GM12874 (cell line): ENCODE data around the gene TEK.
A peak's percentile ranks its signal among the peaks of the same experiment; 100 is the strongest.

ENCODE experiments used
- TF ChIP-seq, protein P1 (sequence below): IDR thresholded peaks from 2 replicates; pipeline ENCODE4 v1.5.1; 2011; ENCODE audit warnings: low read depth, mild to moderate bottlenecking, control low read depth, low read length, moderate library complexity; ENCODE audit not compliant: insufficient read depth

The TEK gene

DNA sequence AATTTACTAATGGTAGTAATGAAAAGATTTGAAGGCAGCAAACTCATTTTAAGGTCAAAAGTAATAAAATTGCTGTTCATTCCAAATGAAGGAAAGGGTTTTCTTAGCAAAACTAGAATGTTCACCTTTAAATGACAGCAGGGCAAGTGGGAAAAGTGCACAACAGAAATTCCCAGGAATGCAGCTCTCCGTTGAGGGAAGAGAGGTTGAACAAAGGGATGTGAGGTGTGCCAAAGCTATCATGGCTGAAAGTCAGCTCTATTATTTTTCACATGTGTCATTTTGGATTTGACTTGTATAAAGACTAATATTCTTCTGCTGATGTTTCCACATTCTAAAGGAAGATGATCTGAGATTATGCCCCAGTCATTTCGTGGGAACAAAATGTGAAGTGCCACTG is 51.6 kb downstream of the TEK start:
- TF ChIP-seq, protein P1, sequence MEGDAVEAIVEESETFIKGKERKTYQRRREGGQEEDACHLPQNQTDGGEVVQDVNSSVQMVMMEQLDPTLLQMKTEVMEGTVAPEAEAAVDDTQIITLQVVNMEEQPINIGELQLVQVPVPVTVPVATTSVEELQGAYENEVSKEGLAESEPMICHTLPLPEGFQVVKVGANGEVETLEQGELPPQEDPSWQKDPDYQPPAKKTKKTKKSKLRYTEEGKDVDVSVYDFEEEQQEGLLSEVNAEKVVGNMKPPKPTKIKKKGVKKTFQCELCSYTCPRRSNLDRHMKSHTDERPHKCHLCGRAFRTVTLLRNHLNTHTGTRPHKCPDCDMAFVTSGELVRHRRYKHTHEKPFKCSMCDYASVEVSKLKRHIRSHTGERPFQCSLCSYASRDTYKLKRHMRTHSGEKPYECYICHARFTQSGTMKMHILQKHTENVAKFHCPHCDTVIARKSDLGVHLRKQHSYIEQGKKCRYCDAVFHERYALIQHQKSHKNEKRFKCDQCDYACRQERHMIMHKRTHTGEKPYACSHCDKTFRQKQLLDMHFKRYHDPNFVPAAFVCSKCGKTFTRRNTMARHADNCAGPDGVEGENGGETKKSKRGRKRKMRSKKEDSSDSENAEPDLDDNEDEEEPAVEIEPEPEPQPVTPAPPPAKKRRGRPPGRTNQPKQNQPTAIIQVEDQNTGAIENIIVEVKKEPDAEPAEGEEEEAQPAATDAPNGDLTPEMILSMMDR, result no peak

GRCh38 chr9:27162045-27162444 is 53.0 kb downstream of the TEK start:
- TF ChIP-seq, protein P1, result no peak

DNA sequence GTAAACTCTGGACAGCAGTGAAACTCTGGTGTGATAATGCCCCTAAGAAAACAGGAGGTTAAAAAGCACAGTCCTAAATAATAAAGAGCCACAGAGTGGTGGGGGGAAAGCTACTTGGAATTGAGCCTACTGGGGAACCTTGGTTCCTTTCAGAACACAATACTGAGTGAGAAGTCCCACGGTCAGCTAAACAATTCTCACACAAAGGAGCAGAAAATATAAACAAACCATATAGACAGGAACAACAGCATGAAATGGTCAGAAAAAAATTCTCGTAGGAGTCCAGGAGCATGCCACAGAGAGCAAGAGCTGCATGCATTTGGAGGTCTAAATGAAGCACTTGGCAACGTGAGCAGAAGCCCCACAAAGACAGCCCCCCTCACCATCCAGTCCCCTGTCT is 56.0 kb downstream of the TEK start:
- TF ChIP-seq, protein P1, result no peak

DNA sequence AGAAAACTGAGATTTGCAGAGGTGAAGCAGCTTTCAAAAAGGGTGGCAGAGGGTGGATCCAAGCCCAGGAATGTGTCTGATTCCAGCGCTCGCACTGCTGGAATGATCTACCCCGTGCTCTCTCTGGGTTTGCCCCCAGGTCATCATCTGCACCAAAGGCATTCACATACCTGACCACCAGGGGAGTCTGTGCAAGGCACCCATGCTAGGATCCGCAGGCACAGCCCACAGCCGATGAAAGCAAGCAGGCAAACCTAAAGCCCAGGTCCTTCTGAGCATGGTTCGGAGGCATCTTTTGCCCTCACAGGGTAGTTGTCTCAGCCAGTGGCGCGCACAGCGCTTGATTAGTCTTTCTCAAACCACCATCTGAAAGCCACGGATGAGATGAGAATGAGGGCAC is 56.6 kb downstream of the TEK start:
- TF ChIP-seq, protein P1, result peak; percentile 14; the same call in 1 of the 2 replicates

GRCh38 chr9:27168496-27168895 is 59.5 kb downstream of the TEK start:
- TF ChIP-seq, protein P1, result no peak

DNA sequence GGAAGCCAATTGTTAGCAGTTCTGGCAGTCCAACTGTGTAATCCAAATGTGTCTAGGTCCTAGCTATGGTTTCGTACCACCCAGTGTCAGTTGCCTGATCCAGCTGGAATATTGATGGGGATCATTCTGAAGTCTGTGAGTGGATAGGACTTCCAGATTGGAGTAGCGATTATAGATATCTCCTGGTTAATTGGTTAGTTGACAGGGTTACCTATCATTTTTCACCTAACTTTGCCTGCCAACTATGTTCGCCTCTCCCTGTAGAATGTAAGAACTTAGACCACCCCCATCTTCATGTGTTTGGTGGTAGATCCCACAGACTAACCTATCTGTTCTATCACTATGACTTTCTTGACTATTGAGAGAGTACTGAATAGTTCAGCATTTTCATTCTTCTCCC is 59.9 kb downstream of the TEK start:
- TF ChIP-seq, protein P1, result no peak

GRCh38 chr9:27176971-27177370 is 67.9 kb downstream of the TEK start:
- TF ChIP-seq, protein P1, result no peak
